RWPE1 (cell line): ENCODE data around the gene ACHE.

Source experiments
- CTCF ChIA-PET: fragments of 350-600 bp; sonication (Branson Sonifier 250); formaldehyde crosslinking; extraction: SDS; loops from one replicate; lab custom pipeline; 2021; lab: Yijun Ruan, JAX
- POLR2A ChIA-PET: fragments of 400-600 bp; formaldehyde crosslinking; extraction: SDS; loops from one replicate; lab custom pipeline; 2020; ENCODE audit warnings: antibody characterized with exemption; ENCODE audit not compliant: low non-redundant PET; lab: Yijun Ruan, JAX
- DNase-seq: peaks from one replicate; pipeline ENCODE4 v3.0.0; 2012; ENCODE audit warnings: low spot score
- H3K27ac ChIP-seq: fragments of 450-650 bp; 2 replicates; pipeline ENCODE4 v1.5.1; 2017
- CTCF ChIP-seq: fragments of 450-650 bp; conservative IDR thresholded peaks from 2 replicates; pipeline ENCODE4 v1.5.1; 2017; ENCODE audit warnings: low read depth, mild to moderate bottlenecking

The ACHE gene

GRCh38 chr7:100896732-100897608, 1.3 kb upstream of the ACHE start:
- H3K27ac ChIP-seq: no peak overlapping the region
- POLR2A ChIA-PET: no interaction called here
- CTCF ChIA-PET: interaction anchor here (1.0 kb wide), 1 partner anchor 162 kb away, joined by 5 read pairs; no protein-coding TSS in a partner anchor
- peak; percentile 93 for TF ChIP-seq CTCF
- no peak for DNase-seq

GRCh38 chr7:100895956-100896731, 456 bp upstream of the ACHE start:
- no peak for DNase-seq
- no peak overlapping the region for H3K27ac ChIP-seq
- no peak for TF ChIP-seq CTCF
- CTCF ChIA-PET: interaction anchor here (0.6 to 1.6 kb wide), 5 partner anchors 14 to 304 kb away, joined by 3 to 5 read pairs (median 4); partner anchors contain the start of gene MOGAT3
- POLR2A ChIA-PET: no interaction called here

GRCh38 chr7:100894860-100895700, 608 bp downstream of the ACHE start:
- ChIA-PET CTCF (interaction anchor here (0.5 to 2.2 kb wide), 23 partner anchors 9 to 397 kb away, joined by 3 to 19 read pairs (median 5); partner anchors contain the start of genes MOGAT3, SRRT and TRIM56), POLR2A (no interaction called here)
- DNase-seq: no peak
- peak; percentile 95 for TF ChIP-seq CTCF
- H3K27ac ChIP-seq: no peak overlapping the region

- TF ChIP-seq CTCF: no peak
- H3K27ac ChIP-seq: no peak overlapping the region
- ChIA-PET CTCF (interaction anchor here (0.5 to 2.2 kb wide), 21 partner anchors 10 to 398 kb away, joined by 3 to 19 read pairs (median 4); partner anchors contain the start of genes MOGAT3, SRRT and TRIM56), POLR2A (no interaction called here)
- DNase-seq: no peak
Measured at GRCh38 chr7:100893910-100894721, 1.6 kb downstream of the ACHE start.

GRCh38 chr7:100893318-100893895, 2.3 kb downstream of the ACHE start:
- POLR2A ChIA-PET: no interaction called here
- DNase-seq: no peak
- CTCF ChIA-PET: interaction anchor here (0.6 to 2.2 kb wide), 4 partner anchors 165 to 324 kb away, joined by 3 to 19 read pairs (median 6); partner anchors contain the start of gene TRIM56
- H3K27ac ChIP-seq: no peak overlapping the region
- TF ChIP-seq CTCF: no peak
